HG03469 (cell line): ENCODE measurements around the gene ROR2.
"Not testable (repeated sequence)": the region's sequence is repeated elsewhere in the genome, so short reads cannot be mapped to it uniquely, and the experiment has no call there.

Experiments
- ATAC-seq: cut with Tn5 transposase; IDR thresholded peaks from one replicate; pipeline ENCODE4 v1.9.1; 2021; ENCODE audit warnings: mild to moderate bottlenecking, moderate library complexity, moderate number of reproducible peaks; ENCODE audit not compliant: unreplicated experiment

ROR2 gene

GRCh38 chr9:91949946-91950664 lies at the start of gene ROR2:
ROR2 (minus strand) TSS chr9:91950228.
- ATAC-seq, result no peak

- no peak for ATAC-seq
These were observed 45.1 kb upstream of the ROR2 start for GRCh38 chr9:91995000-91995655.

- no peak for ATAC-seq
These were observed 44.4 kb upstream of the ROR2 start for GRCh38 chr9:91994422-91994821.

- ATAC-seq, result no peak
These were observed 42.5 kb upstream of the ROR2 start for GRCh38 chr9:91992461-91993041.

- ATAC-seq, result no peak
These were observed 41.8 kb upstream of the ROR2 start for GRCh38 chr9:91991721-91992341.

- ATAC-seq, result no peak
These were observed 36.2 kb upstream of the ROR2 start for GRCh38 chr9:91986248-91986647.

DNA sequence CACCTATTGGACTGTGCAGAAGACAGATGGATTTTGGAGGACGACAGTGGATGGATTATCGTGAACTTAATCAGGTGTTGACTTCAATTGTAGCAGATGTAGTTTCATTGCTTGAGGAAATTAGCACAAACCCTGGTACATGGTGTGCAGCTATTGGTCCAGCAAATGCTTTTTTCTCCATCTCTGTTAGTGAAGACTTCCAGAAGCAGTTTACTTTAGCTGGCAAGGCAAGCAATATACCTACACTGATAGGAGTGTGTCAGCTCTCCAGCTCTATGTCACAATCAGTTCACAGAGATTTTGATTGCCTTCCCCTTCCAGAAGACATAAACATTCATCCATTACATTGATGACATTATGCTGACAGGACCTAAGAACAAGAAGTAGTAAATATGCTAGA lies 35.7 kb upstream of the ROR2 start:
- no peak for ATAC-seq

GRCh38 chr9:91978740-91979414 lies 28.8 kb upstream of the ROR2 start:
- ATAC-seq, result no peak

DNA sequence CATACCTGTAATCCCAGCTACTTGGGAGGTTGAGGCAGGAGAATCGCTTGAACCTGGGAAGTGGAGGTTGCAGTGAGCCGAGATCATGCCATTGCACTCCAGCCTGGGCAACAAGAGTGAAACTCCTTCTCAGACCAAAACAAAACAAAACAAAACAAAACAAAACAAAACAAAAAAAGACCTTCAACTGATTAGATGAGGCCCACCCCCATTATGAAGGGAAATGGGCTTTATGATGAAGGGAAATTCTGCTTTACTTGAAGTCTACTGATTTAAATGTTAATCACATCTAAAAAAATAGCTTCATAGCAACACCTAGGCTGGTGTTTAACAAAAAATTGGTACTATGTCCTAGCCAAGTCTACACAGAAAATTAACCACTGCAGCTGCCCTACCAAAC lies 25.2 kb upstream of the ROR2 start:
- ATAC-seq, result not testable (repeated sequence)

DNA sequence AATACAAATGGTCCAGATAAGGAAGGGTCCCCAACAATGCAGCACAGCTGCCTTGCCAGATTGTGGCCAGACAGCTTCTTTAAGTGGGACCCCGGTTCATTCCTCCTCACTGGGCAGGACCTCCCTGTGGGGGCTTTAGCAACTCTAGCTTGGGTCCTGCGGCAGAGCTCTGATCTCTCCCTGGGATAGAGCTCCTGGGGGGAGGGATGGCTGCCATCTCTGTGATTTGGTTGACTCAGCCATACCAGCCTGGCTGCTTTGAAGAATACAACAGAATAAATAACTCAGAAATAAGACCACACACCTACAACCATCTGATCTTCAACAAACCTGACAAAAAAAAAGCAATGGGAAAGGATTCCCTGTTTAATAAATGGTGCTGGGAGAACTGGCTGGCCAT lies 22.7 kb upstream of the ROR2 start:
- ATAC-seq, result no peak

DNA sequence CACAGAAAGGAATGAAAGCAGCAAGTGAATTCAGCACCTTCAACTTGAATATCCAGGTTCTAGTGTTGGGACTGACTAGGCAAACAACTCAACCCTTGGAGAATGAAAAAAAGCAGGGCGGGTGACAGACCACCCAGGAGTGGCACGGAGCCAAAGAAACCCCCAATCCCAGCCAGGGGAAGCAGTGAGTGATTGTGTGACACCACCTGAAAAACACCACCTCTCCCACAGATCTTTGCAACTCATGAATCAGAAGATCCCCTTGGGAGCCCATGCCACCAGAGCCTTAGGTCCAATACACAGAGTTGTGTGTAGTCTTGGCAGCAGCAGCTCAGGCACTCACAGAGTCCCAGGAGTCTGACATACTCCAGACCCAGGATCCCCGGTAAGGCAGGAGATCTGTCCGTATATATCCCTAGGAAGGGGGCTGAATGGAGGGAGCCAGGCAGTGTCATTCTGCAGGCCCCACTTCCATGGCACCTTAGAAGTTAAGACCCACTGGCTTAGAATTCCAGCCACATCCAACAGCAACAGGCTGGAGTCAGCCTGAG lies 22.1 kb upstream of the ROR2 start:
- ATAC-seq, result no peak

DNA sequence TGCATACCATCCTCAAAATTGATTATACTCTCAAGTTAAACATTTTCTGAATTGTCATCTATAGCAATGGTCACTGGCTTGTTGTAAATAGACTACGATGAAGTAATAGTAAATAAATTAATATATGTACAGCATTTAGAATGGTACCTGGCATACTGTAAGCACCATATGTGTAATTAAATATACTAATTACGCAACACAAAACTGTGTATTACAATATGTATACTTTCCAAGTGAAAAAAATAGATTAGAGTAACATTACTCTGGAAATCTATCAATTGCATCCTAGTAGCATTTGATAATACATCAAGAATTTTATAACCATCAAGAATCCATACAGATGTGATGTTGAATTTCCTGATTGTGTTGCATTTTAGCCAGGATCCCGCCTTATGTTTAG lies 17.2 kb upstream of the ROR2 start:
- no peak for ATAC-seq

DNA sequence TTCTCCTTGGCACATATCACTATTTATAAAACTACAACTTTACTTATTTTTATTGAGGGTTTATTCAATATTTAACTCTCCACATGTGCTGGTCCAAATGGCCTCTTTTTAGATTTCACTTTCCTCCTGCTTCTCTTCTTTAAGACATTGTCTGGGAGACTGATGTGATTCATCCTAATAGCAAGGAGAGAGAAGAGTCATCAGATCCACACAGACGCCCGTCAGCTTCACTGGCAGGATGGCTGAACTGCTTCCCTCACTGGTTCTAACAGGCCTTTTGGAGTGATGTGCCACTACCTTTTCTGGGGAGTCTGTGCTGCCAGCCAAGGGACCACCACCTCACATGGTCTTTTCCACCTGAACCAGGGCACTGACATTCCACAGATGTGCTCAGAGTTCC lies 16.5 kb upstream of the ROR2 start:
- no peak for ATAC-seq

DNA sequence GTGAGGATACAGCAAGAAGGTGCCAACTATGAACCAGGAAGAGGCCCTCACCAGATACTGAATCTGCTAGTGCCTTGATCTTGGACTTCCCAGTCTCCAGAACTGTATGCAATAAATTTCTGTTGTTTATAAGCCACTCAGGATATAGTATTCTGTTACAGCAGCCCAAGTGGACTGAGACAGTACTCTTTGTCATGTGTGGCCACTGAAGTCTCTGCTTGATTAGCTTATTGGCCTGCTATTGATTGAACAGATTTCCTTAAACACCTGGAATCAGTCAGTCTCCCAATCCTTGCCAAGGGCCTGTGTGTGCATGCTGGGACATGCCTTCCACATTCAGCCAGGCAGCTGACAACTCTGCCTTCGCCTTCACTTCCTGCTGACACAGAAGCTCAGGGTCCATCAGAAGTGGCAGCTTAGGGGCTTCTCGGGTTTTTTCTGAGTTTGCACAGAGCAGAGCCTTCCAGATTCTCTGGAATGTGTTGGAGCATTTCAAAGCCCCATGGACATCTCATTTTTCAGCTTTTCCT lies 13.7 kb upstream of the ROR2 start:
- no peak for ATAC-seq

GRCh38 chr9:91960367-91960766 lies 10.3 kb upstream of the ROR2 start:
- ATAC-seq, result no peak

- ATAC-seq, result no peak
These were observed 8.1 kb upstream of the ROR2 start for GRCh38 chr9:91958174-91958573.

GRCh38 chr9:91954841-91955471 lies 4.9 kb upstream of the ROR2 start:
- ATAC-seq, result no peak

DNA sequence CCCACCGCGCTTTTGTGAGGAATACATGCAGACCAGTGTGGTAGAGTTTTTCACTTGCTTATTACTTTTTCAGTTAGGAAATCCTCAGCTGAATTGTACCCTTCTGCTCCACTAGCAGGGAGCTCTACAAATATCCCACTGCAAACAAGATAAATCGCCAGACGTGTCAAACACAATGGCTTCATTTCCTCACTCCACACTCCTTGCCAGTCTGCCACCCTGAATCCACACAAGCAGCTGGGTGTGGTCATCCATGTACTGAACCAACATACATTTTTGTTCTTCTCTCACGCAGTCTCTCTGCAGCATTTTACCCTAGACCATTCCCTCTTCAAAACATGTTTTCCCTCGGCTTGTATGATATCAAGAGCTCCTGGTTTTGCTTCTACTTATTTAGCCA lies 3.7 kb upstream of the ROR2 start:
- ATAC-seq, result no peak

DNA sequence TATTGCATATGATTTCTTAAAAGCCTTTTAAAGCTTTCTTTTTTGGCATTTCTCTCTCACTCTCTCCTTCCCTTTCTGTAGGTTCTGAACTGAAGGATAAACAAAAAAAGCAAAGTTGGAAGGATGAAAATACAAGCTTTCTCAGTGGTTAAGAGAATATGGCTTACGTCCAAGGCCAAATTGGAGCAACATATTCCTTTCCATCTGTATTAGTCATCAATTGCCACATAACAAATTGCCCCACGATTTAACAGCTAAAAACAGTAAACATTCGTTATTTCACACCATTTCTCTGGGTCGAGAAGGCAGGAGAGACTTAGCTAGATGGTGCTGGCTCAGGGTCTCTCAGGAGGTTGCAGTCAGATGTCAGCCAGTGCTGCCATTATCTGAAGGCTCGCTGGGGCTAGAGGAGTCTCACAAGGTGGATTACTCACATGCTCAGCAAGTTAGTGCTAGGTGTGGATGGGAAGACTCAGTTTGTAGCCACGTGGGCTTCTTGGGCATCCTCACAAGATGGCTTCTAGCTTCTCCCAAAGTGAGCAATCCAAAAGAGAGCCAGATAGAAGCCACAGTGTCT lies 2.0 kb upstream of the ROR2 start:
- ATAC-seq, result no peak

GRCh38 chr9:91949392-91949945 lies 559 bp downstream of the ROR2 start:
- ATAC-seq, result no peak
